HPDE6-E6E7 (cell line): ENCODE measurements around the gene MBNL1.

Experiments
- DNase-seq: peaks from one replicate; pipeline ENCODE4 v3.0.0; 2011; ENCODE audit warnings: missing footprints; ENCODE audit errors: extremely low spot score

The MBNL1 gene, protein sequence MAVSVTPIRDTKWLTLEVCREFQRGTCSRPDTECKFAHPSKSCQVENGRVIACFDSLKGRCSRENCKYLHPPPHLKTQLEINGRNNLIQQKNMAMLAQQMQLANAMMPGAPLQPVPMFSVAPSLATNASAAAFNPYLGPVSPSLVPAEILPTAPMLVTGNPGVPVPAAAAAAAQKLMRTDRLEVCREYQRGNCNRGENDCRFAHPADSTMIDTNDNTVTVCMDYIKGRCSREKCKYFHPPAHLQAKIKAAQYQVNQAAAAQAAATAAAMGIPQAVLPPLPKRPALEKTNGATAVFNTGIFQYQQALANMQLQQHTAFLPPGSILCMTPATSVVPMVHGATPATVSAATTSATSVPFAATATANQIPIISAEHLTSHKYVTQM

DNA sequence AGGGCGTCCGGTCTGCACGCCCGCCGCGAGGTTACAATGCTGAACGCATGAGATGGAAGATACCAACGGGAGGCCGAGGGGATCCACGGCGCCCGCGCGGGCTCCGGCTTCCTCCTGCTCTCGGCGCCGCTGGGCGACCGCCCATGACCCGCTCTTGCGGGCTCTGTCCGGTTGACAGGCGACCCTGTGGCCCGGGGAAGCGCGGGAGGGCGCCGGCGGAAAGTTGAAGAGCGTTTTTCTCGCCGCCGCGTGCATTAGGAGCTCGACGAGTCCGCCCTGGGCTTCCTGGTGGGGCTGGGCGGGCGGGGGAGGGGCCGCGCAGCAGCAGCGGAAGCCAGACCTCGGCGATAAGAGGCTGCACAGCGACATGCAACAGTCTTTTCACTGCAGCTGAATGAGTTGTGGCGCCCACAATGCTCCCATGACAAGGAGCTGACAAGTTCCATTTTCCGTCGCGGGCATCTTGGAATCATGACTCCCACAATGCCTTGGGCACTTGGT lies at the start of gene MBNL1:
TSS of gene MBNL1 (plus strand) at position 375 of the 501 bp plus-strand sequence. CDS start 31,265 bp downstream, outside the sequence.
- no peak for DNase-seq

DNA sequence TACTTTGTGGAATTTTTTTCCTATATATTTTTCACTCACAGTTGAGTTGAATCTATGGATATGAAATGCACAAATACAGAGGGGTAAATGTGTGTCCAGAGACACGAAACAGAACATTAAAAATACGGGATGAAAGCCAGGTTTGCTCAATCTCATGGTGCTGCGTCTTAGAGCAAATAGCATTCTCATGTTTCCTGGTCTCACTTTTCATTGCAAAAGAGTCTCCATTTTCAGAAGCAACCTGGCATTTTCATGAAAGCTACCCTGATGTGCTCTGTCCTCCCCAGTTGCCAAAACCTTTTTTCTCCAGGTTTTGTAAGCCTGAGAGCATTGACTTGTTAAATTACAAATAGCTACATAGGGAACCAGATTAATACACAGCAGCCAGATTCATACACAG lies 49.5 kb upstream of the MBNL1 start:
- DNase-seq = no peak

DNA sequence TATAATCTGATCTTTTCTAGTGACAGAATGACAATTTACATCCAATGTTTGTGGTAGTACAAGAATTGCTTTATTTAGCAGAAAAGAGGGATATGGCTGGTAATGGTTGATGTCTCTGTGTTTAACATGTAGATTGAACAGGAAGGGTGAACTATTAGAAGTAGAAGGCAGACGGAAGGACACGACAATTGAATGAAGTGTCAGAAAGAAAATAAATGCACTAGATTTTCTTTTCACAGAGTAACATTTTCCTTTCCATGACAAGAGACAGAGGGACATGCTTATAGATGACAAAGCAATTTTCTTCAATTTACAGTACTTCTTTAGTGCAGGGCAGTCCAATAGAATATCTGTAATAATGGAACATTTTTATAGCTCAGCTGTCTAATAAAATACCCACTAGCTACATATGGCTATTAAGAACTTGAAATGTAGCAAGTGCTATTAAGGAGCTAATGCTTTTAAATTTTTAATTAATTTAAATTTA lies 48.9 kb upstream of the MBNL1 start:
- no peak for DNase-seq

DNA sequence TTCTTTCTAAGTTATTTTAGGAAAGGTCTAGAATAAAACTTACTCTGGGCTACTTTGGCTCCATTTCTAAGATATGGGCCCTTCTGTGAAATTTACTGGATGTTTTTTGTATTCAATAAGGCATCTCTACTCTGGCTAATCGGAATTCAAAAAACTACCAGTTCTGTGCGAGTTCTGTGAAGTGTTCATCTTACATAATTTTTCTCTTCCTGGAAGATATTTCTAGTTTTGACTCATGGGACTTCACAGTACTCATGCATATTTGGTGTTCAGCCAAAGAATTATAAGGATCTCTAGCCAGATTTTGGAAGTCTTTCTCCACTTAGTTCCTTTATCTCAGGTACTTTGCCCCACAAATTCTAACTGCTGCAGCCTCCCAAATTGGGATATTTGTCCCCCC lies 46.4 kb upstream of the MBNL1 start:
- peak; percentile 4 for DNase-seq

DNA sequence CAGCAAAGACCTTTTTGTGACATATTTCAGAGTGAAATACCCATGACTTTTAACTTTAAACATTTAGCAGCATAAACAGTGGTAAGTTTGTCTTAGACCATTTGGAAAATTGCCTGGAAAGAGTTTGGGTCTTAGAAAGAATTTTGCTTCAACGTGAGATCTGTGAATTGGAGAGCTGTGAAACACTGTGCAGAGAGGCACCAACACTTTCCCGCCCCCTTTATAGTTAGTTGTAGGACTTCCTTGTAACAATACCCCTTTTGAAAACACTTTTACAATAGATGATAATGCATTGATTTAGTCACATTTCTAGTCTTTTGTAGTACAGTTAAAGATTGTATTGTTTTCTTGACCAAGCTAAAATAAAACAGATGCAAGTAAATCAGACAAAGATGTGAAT lies 43.5 kb upstream of the MBNL1 start:
- no peak for DNase-seq

DNA sequence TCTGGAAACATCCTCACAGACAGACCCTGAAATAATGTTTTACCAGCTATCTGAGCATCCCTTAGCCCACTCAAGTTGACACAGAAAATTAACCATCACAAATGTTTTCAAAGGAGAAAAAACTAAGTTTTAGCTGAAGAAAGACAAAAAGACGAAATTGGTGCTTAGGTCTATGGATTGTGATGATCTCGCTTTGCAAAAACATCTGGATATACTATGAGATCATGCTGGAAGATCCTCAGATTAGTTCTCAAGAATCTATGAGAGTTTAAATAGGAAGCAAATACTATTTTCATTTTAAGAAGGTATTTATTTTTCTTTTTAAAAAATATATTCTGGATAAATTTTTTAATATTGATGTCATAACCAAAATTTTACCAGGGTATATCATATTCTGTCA lies 42.6 kb upstream of the MBNL1 start:
- no peak for DNase-seq

DNA sequence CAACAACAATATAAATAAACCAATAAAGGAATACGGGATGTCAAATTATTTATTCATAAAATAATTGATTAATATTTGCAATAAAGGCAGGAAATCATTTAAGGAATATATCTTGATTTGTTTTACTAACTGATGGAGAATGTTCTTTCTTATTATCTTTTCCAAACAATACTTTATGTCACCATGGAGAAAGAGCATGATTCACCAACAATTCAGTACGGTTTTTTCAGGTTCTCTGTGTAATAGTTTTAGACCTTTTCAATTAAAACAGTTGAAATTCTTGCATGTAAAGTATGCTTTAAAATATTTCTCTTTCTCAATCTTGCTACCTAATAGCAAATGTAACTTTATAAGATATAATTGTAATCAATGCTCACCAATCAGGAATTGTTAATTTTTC lies 41.7 kb upstream of the MBNL1 start:
- no peak for DNase-seq

DNA sequence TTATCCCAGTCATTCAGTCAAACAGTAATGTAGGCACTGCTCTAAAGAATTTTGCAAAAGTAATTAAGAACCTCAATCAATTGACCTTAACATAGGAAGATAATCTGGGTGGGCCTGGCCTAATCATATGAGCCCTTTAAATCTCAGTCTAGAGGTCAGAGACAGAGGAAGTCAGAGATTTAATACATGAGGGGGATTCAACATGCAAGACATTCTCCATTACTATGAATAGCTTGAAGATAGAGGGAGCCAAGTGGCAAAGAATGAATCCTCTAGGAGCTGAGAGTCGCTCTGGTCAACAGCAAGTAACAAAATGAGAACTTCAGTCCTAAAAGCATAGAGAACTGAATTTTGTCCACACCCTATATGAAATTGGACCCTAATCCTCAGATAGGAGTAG lies 39.0 kb upstream of the MBNL1 start:
- no peak for DNase-seq

DNA sequence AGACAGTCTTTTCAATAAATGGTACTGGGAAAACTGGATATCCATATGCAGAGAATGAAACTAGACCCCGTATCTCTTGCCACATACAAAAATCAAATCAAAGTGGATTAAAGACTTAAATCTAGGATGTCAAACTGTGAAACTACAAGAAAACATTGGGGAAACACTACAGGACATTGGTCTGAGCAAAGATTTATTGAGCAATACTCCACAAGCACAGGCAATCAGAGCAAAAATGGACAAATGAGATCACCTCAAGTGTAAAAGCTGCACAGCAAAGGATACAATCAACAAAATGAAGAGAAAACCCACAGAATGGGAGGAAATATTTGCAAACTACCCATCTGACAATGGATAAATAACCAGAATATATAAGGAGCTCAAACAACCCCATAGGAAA lies 38.4 kb upstream of the MBNL1 start:
- no peak for DNase-seq

DNA sequence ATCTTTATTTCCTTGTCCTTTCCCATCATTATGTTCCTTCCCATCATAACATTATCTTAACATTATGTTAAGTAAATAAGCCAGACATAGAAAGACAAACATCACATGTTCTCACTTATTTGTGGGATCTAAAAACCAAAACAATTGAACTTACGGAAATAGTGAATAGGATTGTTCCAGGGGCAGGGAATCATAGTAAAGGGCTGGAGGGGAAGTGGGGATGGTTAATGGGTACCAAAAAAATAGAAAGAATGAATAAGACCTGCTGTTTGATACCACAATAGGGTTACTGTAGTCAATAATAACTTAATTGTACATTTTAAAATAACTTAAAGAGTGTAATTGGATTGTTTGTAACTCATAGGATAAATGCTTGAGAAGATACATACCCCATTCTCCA lies 36.7 kb upstream of the MBNL1 start:
- no peak for DNase-seq

DNA sequence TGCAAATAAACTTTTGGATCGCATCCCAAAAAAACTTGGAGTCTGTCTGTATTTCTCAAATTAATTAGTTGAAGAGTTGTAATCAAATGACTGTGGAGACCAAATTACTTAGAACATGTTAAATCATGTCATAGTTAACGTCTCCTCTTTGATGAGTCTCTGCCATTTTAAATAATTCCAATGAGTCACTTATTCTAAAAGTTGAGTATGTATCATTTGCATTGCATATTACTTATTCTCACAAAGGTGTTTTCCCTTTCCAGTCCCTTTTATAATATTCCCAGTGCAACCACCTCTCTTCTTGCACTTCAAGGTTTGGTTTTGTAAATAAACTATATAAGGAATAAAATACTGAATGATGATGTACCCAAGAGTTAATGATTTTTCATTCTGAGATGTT lies 36.0 kb upstream of the MBNL1 start:
- DNase-seq = no peak

DNA sequence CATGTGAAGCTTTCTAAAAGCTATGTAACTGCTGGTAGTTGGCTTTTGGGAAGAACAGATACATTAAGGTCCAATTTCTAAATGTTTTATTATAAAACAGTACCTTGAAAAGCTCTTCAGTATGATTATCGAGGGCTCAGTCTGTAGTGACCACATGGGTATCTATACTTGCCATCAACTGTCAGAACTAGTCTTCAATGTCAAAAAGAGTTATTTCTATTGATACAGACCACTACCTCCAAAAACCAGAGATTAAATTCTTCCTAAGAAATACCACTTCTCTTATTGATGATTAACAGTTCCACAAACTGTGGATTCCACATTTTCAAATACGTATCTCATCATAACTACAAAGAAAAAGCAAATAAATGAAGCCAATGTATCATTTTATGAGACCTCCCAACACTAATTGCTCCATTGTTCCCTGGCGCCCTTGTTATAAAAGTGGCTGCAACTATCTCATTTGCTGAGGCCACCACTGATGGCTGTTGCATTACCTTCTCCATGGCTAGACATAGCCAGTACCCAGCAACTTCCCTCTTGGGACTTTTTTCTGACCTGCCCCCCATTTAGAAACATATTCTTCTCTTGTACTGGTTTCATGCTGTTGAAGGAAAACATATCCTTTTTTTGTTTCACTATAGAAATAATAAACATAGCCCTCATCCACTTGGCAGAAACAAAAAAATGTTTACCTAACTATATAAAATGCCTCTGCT lies 33.9 kb upstream of the MBNL1 start:
- no peak for DNase-seq

DNA sequence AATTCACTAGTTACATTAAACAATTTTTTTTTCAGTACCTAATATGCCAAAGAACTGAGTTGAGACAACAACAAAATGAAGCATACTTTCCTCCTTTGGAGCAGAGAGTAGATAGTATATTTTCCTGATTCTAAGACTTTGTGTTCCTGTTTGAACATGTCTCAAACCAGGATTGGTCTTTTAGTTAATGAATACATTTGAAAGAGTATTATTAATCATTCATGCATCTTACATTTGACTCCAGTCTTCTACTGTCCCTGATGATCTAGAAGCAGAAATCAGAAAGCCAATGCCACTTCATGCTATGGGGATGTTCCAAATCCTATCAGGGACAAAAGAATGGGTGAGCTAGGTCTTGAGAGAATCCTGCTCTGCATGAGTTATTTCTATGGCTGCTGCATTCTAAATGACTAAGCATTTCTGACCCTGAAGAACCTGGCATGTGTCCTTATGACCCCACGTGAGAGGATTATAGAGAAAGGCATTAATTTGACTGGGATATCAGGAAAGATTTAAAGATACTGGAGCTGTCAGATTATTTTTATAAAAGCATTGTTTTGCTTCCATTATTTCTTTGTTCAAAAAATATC lies 32.9 kb upstream of the MBNL1 start:
- DNase-seq = peak; percentile 9

DNA sequence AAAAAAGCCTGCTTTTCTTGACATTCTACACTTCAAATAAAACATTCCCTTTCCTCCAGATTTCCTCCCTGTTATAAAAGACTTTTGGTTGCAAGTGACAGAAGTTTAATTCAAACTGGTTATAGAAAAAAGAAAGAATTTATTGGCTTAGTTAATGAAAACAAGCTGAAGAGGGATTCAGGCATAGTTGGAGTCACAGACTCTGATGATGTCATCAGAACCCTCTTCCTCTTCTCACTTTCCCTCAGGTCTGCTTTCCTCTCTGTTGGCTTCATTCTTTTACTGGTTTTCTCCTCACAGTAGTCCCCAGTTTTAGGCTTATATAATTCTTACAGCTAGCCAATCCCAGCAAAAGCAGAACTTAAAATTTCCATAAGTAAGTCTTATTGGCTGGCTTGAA lies 32.0 kb upstream of the MBNL1 start:
- no peak for DNase-seq

DNA sequence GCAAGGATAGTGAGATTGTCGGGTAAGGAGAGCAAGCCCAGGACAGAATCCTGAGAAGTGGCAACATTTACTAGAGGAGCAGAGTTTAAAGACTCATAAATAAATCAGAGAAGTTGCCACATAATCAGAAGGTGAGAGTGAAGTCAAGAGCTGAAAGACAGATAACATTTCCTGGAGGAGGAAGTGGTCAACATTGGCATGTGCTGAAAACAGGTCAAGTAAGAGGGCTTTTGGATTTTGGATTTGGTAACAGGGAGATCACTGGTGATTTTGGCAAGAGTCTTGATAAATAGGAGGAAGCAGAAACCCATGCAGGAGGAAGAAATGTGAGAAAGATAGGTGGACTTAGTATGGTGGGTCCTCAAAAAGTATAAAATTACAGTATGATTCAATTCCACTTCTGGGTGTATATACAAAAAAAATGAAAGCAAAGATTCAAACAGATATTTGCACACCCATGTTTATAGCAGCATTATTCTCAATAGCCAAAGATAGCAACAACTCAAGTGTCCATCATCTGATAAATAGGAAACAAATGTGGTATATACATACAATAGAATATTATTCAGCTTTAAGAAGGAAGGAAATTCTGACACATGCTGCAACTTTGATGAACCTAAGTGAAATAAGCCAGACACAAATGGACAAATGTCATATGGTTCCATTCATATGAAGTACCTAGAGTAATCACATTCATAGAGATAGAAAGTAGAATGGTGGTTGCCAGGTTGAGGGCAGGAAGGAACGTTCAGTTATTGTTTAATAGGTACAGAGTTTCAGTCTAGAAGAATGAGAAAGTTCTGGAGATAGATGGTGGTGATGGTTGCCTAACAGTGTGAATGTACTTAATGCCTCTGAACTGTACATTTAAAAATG lies 27.3 kb upstream of the MBNL1 start:
- DNase-seq = no peak

DNA sequence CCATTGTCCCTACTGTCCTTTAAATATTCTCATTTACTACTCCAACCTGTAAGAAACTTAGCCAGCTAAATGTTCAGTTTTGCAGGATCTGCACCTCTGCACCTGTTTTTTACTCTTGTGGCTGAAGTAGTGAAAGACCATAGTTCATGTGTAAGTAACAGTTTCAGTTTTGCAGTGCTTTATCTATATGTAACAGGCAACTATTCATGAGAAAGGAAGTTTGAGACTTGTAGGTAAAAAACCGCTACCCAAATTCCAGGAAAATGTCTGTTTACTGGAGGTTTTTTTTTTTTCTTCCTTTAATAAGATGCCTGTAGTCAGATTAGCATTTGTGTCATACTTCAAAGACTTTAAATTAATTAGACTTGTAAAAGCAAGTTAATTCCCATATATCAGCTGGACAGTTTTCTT lies 25.4 kb upstream of the MBNL1 start:
- DNase-seq = no peak

DNA sequence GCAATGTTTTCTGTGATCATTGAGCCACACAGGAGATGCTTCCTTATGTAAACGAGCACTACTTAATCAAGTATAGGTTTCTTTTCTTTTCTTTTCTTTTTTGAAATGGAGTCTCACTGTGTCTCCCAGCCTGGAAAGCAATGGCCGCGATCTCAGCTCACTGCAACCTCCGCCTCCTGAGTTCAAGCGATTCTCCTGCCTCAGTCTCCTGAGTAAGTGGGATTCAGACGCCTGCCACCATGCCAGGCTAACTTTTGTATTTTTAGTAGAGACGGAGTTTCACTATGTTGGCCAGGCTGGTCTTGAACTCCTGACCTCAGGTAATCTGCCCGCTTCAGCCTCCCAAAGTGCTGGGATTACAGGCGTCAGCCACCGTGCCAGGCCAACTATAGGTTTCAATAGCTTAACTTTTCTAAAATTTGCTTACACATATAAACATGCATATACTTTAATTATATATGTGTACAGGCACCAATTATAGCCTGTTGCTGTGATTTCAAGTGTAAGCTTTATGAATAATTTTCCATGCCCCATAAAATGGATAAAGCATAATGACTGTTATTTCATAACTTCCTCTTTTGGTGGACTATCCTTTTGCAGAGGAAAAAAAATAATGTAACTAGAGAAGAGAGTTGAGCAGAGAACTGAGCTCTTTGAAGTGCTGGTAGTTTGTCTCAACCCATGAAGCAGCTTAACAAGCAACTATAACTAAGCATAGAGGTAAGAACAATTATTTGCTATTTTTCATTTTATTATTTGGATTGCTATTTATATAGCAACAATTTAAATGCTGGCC lies 24.8 kb upstream of the MBNL1 start:
- no peak for DNase-seq

DNA sequence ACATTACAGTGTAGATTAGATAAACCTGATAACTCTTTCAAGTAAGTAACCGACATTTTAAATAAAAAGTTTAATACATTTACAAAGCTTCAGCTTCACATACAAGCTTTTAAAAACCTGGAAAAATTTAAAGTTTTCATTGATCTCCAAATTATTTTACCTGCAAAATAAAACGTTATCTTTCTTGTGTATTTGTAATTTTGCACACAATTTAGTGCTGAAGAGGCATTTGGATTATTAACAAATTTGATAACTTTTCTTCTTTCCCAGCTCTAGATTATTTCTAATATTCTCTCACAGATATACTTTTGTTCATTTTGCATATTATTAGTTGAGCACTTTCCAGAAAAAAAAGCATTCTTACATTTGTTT lies 24.2 kb upstream of the MBNL1 start:
- DNase-seq = no peak

DNA sequence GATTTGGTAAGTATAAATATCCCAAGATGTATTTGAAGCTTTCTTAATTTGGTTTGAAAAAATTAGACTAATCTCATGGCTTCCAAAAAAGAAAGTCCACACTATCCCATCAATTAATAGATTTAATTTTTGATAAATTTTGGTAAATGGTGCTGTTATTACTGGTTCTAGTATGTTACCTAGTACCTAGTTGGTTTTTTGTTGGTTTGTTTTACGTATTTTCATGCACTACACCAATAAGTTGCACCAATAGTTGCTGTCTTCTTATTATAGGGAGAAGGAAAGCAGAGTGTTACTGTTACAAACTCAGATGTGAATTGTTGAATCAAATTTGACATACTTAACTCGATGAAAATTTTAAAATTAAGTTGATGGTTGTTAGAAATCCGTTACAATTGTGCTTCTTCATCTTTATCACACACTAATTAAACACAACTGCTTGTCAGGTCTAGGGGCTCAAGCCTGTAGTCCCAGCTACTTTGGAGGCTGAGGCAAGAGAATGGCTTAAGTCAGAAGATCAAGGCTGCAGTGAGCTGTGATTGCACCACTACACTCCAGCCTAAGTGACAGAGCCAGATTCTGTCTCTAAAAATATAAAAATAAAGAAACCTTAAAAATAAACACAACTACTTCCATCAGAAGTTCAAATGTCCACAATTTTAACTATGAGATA lies 23.1 kb upstream of the MBNL1 start:
- DNase-seq = no peak

DNA sequence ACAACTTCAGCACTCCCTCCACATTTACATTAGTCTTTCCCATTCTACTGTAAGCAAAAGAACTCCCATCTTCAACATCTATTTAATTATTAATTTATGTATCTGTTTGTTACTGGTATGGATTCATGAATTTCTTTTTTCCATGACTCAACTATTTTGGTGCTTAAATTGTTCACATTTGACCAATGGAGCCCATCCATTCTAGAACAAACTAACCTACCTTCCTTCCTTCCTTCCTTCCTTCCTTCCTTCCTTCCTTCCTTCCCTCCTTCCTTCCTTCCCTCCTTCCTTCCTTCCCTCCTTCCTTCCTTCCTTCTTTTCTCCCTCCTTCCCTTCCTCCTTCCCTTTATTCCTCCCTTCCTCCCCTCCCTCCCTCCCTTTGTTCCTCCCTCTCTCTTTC lies 16.8 kb upstream of the MBNL1 start:
- no peak for DNase-seq
